Adrenal gland (tissue), 5 donors: Measurements from ENCODE around the gene PTCH1.

ENCODE experiments used
- POLR2A ChIP-seq, 2 donors: fragments of 450-650 bp; IDR thresholded peaks; one replicate each; pipeline ENCODE4 v1.6.1; 2017; ENCODE audit warnings: antibody characterized with exemption in 2 of 2, mild to moderate bottlenecking in 2 of 2, moderate library complexity in 1 of 2
- TF ChIP-seq, protein P1 (sequence below), 6 experiments: fragments of 450-650 bp in 4 of 6; fragments of 200-600 bp in 2 of 6; sonication (generic) in 1 of 6; IDR thresholded peaks; 1 replicate in 5 of 6; 2 replicates in 1 of 6; pipeline versions ENCODE4 v1.5.1 to v1.8.0; 2016 to 2021; ENCODE audit warnings: antibody characterized with exemption in 6 of 6, mild to moderate bottlenecking in 2 of 6, moderate library complexity in 1 of 6
- donor health status: DM: no; HTN: no; CAD: no.

DNA sequence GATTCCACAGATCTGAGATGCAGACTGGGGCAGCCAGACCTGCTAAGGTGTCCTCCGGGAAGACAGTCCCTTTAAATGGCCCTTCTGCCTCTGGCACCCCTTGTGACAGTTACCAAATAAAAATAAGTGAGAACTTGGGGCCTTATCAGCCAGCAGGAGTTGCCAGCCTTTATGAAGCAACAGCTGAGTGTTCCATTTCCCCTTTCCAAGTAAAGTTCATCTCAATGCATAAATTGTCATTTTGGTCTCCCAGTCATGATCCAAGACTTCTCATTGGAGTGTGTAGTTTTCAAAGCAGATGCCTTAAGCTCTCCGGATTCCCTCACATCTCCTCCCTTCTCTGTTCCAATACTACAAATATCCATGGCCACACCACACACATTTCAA lies 4.1 kb downstream of the PTCH1 start:
- TF ChIP-seq, protein P1, sequence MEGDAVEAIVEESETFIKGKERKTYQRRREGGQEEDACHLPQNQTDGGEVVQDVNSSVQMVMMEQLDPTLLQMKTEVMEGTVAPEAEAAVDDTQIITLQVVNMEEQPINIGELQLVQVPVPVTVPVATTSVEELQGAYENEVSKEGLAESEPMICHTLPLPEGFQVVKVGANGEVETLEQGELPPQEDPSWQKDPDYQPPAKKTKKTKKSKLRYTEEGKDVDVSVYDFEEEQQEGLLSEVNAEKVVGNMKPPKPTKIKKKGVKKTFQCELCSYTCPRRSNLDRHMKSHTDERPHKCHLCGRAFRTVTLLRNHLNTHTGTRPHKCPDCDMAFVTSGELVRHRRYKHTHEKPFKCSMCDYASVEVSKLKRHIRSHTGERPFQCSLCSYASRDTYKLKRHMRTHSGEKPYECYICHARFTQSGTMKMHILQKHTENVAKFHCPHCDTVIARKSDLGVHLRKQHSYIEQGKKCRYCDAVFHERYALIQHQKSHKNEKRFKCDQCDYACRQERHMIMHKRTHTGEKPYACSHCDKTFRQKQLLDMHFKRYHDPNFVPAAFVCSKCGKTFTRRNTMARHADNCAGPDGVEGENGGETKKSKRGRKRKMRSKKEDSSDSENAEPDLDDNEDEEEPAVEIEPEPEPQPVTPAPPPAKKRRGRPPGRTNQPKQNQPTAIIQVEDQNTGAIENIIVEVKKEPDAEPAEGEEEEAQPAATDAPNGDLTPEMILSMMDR (IDR thresholded peaks at IDR 0.05): no peak
- TF ChIP-seq POLR2A (IDR thresholded peaks at IDR 0.05): no peak
